Measurements from ENCODE around the gene CHD5.

DNA sequence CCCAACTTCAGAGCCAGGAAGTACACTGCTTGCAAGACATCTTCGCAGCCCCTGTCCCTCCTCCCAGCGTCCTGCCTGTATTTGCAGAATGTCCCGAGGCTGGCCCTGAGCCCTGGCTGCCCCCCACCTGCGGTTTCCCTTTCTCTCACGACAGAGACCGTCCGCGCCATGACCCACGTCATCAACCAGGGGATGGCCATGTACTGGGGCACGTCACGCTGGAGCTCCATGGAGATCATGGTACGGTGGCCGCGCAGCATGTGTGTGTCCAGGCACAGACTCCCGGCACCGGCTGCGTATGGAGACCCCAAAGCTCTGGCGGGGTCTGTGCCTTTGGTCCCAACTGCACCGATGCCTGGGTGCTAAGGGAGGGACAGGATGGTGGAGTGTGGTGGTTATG, 85.9 kb downstream of the CHD5 start:
- TF ChIP-seq GATA2 (IDR thresholded peaks at IDR 0.05; ENCODE audit: low read depth, low read length), result no peak
- no peak for TF ChIP-seq GATA3 (IDR thresholded peaks at IDR 0.05; ENCODE audit: low read depth, low read length)

All from SH-SY5Y (cell line).